HG02938 (cell line): Measurements from ENCODE around the gene GID4.

Source experiments
- ATAC-seq: cut with Tn5 transposase; IDR thresholded peaks from one replicate; pipeline ENCODE4 v1.9.1; 2021; ENCODE audit warnings: mild to moderate bottlenecking, moderate library complexity; ENCODE audit not compliant: unreplicated experiment

Gene GID4

GRCh38 chr17:18099516-18099915 is 60.3 kb downstream of the GID4 start:
- ATAC-seq = no peak

- no peak for ATAC-seq
Measured at GRCh38 chr17:18100616-18101015, 61.4 kb downstream of the GID4 start.

DNA sequence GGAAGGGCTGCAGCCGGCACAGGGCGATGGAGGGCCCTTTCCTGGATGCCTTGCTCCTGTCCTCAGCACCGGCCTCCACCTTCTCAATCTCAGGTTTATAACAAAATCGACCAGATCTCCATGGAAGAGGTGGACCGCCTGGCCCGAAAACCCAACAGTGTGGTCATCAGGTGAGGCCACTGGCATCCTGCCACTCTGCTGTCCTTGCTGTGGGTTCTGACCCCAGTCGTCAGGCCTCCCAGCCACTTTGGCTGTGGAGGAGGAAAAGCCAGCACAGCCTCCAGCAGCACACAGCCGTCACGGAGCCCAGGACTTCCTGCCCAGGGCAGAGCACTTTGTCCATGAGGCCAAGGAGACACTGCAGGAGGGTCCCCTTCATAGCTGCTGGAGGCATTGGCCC is 62.6 kb downstream of the GID4 start:
- no peak for ATAC-seq

GRCh38 chr17:18102640-18103039 is 63.4 kb downstream of the GID4 start:
- ATAC-seq = no peak

DNA sequence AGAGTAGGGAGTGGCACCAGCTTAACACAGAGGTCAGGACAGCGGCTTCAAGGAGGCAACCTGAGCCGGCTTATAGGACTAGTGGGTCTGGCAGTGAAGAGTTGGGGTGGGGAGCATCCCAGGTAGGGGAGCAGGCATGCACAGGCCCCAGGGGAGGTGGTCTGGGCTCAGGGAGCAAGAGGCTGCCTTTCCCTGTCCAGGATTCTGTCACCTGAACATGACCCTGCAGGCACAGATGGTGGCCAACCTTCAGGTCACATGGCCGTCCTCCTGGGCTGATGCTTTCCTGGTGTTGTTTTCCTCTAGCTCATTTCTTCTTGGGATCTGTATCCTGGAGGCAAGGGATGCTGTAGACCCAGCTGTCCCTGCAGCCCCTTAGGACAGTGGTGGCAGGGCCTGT is 65.8 kb downstream of the GID4 start:
- ATAC-seq = no peak

DNA sequence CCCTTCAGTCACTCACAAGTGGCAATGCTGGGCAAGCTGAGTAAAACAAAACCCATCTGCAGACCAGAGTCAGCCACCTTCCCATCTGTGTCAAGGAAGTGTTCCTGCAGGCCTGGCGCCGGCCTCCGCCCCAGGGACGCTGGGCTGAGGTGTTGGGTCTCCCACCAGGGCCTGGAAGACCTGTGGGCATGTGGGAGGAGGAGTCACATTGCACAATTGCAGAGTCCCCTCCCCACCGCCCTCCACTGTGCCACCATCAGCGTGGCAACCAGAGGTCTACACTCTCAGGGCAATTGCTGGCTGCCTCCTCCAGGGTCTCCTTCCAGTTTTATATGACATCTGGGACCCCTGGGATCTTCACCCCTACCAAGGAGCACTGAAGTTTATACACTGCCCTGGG is 66.4 kb downstream of the GID4 start:
- no peak for ATAC-seq

DNA sequence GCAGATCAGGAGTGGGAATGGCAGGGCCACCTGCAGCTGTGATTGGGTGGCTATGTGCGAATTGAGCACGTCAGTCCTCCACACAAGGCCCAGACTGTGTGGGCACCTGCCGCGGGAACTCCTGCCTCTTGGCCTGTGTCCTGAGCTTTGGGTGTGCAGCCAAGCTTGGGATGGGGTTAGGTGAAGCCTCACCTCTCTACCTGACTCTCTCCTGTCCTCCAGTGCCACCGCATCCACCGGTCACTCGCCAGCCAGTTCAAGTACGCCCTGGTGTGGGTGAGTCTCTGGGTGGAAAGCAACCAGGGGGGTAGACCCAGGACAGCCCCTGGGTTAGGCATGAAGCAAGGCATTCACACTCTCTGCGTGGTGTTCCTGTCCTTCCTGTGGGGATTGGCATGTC is 67.0 kb downstream of the GID4 start:
- ATAC-seq = no peak

DNA sequence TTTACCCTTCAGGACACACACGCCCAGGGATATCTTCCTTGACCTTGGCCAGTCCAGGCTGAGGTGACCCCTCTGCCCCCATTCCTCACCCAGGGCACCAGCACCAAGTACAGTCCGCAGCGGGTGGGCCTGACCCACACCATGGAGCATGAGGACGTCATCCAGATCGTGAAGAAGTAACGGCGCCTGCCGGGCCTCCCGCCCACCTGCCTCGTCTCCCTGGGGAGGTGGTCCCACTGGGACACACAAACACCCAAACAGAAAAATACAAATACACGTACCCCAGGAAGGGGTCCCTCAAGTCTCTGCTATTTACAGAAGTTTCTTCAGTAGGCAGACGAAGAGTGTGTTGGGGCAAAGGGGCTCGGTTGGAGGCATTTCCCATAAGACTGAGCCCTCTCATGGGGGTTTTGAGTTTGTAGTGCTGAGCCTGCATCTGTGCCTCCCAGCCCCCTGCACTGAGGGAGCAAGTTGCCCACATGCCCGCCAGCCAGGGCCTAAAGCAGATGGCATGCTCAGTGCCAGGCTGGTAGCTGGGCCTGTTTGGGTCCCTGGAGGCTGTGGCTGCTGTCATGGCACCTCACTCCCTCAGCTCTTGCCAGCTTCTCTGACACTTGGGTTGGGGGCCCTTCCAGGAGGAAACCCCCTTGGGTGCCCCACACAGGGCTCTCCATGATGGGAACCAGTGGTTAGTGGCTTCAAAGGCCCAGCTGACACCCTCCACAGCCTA is 68.0 kb downstream of the GID4 start:
- no peak for ATAC-seq

DNA sequence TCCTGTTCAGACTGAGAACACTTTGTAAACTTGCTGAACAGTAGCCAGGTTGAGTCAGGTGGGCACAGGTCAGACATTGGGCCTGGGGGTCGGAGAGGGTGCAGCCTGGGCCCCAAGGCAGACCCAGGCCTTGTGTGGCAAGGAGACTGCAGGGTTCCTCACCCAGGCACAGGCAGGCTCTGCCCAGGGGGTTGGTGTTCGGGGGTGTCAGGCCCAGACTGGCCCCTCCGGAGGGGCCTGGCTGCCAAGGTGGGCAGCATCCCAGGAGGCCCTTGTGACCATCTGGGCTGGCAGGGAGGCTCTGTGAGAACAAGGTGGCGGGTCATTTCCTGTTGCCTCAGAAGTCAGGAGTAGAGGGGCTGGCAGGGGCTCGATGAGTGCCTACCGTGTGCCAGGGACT is 68.8 kb downstream of the GID4 start:
- no peak for ATAC-seq

GRCh38 chr17:18108401-18109312 is 69.4 kb downstream of the GID4 start, which contains the start of gene MYO15A:
MYO15A (plus strand) TSS chr17:18108756; CDS start chr17:18118801, 10,045 bp downstream.
- ATAC-seq = no peak

DNA sequence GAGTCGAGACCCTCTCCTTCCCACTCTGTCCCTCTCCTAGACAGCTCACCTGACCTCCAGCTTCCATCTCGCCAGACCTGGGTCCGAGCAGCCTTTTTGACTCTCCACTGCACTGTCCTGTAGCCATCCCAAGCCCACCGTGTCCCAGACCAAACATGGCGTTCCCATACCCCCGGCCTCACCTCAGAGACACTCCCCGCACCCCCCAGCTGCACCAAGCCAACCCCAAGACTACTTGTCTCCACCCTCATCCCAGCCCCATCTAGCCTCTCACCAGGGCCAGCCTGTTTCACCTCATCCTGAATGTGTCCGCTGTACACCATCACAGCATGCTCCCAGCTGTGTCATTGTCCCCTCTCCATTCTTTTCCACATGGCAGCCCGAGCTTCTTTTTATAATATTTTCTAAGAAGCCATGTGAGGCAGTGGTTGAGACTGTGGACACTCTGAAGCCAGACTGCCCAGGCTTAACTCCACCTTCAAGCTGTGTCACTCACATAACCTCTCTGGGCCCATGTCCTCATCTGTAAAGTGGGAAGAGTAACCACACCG is 70.8 kb downstream of the GID4 start:
- ATAC-seq = no peak

DNA sequence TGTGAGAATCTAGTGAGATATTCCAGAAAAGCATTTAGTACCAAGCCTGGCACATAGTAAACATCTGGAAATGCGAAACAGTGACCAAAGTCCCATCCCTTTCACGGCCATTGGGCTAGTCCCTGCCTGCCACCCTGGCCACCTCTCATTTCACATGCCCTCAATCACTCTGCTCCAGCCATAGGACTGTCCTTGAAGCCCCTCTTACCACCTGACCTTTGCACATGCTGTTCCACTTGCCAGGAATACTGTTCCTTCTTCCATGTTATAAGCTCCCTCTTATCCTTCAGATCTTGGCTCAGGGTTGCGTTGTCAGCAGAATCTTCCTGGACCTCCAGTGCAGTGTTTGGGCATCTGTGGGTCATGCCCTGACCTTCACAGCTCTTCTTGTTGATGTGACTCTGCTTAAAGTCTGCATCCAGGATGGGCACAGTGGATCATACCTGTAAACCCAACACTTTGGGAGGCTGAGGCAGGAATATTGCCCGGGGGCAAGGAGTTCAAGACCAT is 71.5 kb downstream of the GID4 start:
- no peak for ATAC-seq

DNA sequence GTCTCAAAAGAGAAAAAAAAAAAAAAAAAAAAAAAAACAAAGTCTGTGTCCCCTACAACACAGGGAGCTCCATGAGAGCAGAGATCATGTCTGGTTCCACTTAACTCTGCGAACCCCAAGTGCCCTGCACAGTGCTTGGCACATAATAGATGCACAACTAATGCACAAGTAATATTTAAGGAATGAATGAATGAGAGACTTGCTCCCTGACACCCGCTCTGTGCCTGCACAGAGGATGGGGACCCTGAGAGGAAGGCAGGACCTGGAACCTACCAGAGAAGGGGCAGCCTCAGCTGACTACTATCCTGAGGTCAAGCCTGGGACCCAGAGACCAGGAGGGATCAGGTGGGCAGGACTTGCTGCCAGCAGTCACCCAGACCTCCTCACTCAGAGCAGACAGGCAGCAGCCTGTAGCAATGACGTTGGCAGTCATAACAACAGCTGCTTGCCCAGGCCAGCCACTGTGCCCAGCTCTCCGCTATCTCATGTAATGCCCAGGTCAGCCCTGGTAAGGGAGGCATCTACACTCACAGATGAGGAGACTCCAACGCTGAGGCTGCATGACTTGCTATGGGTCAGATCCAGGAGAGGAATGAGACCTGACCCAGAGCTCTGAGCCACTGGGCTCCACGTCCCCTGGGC is 72.2 kb downstream of the GID4 start:
- ATAC-seq = no peak

GRCh38 chr17:18115517-18115916 is 76.3 kb downstream of the GID4 start:
- ATAC-seq = no peak

DNA sequence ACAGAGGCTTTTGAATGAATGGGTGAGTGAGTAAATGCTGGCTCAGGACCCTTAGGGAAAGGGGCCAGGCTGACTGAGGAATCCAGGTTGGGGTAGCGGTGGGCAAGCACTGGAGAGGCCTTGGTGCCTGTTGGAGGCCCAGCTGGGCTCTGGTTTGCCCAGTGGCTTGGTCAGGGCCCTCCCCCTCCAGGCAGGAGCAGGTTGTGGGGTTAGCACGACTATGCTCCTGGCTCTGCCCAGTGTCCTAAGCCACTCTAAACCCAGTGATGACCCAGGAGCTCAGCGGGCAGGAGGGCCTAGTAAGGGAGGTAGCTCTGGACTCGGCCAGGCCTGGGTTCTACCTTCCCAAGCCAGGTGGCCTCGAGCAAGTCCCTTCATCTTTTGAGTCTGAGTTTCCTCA is 76.9 kb downstream of the GID4 start:
- ATAC-seq = no peak

DNA sequence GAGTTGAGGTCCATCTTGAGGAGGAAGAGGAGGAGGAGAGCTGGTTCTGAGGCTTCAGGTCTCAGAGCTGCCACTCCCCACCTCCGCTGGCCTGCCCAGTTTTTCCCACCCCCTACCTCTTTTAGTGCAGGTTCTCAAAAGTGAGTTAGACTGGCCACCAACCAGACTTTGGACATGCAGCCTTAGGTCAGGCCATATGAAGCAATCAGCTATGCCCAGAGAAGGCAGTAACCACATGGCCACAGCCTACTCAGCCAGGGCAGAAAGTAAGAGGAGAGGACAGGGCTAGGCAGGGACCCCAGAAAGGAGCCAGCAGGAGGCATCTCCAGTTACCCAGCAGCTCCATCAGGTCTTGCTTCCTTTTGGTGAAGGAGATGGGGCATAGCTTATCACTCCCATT is 78.3 kb downstream of the GID4 start:
- no peak for ATAC-seq
